Activated B cell treated with CpG ODN at 0.5 μM for 24 hours (primary cell): ENCODE measurements around the gene PLD2. TPM values are rescaled to one million over a fixed set of nuclear protein-coding genes. Genes with fewer than 3 reads are reported as not detected.

Experiments used
- ATAC-seq: fragments of 200-7000 bp; cut with Tn5 transposase; one replicate; pipeline ENCODE4 v1.10.0; 2021; ENCODE audit warnings: low read depth, mild to moderate bottlenecking, moderate library complexity
- CTCF ChIA-PET: fragments of 350-600 bp; sonication (Branson Sonifier 250); formaldehyde crosslinking; loops from one replicate; lab custom pipeline; 2021; ENCODE audit warnings: antibody characterized with exemption; lab: Charles Lee
- POLR2A ChIA-PET: fragments of 350-600 bp; sonication (Branson Sonifier 250); formaldehyde crosslinking; loops from one replicate; lab custom pipeline; 2021; ENCODE audit warnings: antibody characterized with exemption; lab: Charles Lee
- DNase-seq: peaks from one replicate; pipeline ENCODE4 v3.0.0; 2022
- H3K27ac Mint-ChIP-seq: one replicate; pipeline ENCODE4 v1.8.0; 2020; ENCODE audit warnings: mixed read lengths
- H3K27me3 Mint-ChIP-seq: one replicate; pipeline ENCODE4 v1.8.0; 2021; ENCODE audit warnings: mixed read lengths
- H3K36me3 Mint-ChIP-seq: one replicate; pipeline ENCODE4 v1.8.0; 2021; ENCODE audit warnings: low read depth, mixed read lengths
- H3K4me1 Mint-ChIP-seq: one replicate; pipeline ENCODE4 v1.8.0; 2021; ENCODE audit warnings: mixed read lengths
- H3K4me3 Mint-ChIP-seq: one replicate; pipeline ENCODE4 v1.8.0; 2020; ENCODE audit warnings: mild to moderate bottlenecking, mixed read lengths
- H3K9me3 Mint-ChIP-seq: one replicate; pipeline ENCODE4 v1.8.0; 2020; ENCODE audit warnings: mixed read lengths
- intact Hi-C: fragments of 100-400 bp; cut with micrococcal nuclease; formaldehyde crosslinking; loops from one replicate; pipeline ENCODE4 v1.15.1; 2024
- total RNA-seq: library from RNA; stranded (reverse); gene quantifications from 2 replicates; pipeline ENCODE4 v1.2.3, GENCODE V29; 2022
- TF ChIP-seq, protein P1 (sequence below): fragments of 200-600 bp; IDR thresholded peaks from one replicate; pipeline ENCODE4 v1.8.0; 2022; ENCODE audit warnings: antibody characterized with exemption, mild to moderate bottlenecking

Gene PLD2
- total RNA-seq, 1 donor from 2014 or later, result 54.3 TPM

DNA sequence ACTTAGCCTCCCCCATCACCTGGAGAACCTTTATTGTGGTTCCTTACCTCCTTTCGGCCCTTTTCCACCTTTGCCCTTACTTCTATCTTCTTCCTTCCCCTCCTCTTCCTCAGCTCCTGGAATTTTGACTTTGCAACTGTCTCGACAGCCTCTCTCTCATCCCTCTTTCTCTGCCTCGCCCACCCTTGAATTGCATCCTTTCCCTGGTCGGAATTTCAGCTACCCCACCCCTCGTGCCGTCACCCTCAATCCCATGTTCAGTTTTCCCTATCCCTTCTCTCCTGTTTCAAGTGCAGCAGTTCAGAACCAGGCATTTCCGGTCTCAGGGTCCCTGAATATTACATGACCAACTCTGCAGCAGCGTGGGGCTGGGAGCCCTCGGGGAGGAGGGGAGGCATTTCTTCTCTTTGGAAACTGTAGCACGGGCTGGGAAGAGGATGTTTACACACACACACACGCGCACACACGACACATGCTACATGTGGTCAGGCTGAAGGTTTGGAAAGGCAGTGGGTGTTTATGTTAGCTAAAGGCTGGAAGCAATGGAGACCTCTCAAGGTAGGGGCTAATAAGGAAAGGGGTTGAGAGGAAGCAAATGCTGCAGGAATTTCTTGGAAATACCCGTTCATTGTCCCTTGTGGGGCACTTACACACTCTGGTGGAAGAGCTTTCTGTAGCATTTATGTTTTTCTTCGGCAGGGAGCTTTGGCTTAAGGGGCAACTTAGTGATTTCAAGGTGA is 27.2 kb downstream of the PLD2 start:
- H3K9me3 Mint-ChIP-seq, result no peaks in the 10 kb centered on the region
- H3K4me3 Mint-ChIP-seq, result peak overlapping the region; percentile 91
- peaks cover 13% of the 10 kb centered on the region for H3K36me3 Mint-ChIP-seq
- CTCF ChIA-PET, result no interaction called here
- peak overlapping the region; percentile 83 for H3K27ac Mint-ChIP-seq
- no peak for DNase-seq
- ATAC-seq, result no peak
- intact Hi-C loops, result loop anchor here (1.0 kb wide), 5 partner anchors 38 to 691 kb away; partner anchors contain the start of genes ARRB2, CYB5D2, MED11 and PSMB6
- POLR2A ChIA-PET, result interaction anchor here (0.5 to 1.9 kb wide), 5 partner anchors 27 to 480 kb away, joined by 3 to 4 read pairs (median 3); partner anchors contain the start of genes PLD2 and PSMB6
- TF ChIP-seq, protein P1, sequence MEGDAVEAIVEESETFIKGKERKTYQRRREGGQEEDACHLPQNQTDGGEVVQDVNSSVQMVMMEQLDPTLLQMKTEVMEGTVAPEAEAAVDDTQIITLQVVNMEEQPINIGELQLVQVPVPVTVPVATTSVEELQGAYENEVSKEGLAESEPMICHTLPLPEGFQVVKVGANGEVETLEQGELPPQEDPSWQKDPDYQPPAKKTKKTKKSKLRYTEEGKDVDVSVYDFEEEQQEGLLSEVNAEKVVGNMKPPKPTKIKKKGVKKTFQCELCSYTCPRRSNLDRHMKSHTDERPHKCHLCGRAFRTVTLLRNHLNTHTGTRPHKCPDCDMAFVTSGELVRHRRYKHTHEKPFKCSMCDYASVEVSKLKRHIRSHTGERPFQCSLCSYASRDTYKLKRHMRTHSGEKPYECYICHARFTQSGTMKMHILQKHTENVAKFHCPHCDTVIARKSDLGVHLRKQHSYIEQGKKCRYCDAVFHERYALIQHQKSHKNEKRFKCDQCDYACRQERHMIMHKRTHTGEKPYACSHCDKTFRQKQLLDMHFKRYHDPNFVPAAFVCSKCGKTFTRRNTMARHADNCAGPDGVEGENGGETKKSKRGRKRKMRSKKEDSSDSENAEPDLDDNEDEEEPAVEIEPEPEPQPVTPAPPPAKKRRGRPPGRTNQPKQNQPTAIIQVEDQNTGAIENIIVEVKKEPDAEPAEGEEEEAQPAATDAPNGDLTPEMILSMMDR, result no peak
- peaks cover 34% of the 10 kb centered on the region for H3K4me1 Mint-ChIP-seq
- H3K27me3 Mint-ChIP-seq, result no peaks in the 10 kb centered on the region

DNA sequence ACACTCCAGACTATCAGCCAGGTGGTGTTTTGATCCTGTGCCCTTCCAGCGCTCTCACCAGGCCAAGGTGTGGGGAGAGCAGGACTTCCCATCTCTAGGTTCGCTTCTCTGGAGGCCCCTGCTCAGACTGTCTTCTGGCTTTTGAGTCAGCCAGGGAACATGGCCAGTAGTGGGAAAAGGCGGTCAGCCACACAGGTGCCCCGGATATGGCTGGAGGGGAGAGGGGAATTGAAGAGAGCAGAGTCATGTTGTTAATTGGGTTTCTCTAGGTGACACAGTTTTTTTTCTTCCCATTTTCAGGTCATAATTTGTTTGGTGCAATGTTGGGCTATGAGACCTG is 27.7 kb downstream of the PLD2 start:
- H3K27ac Mint-ChIP-seq, result peak overlapping the region; percentile 83
- H3K36me3 Mint-ChIP-seq, result peaks cover 15% of the 10 kb centered on the region
- POLR2A ChIA-PET, result interaction anchor here (1.0 kb wide), 1 partner anchor 28 kb away, joined by 3 read pairs; the partner anchor contains the start of gene PLD2
- H3K9me3 Mint-ChIP-seq, result no peaks in the 10 kb centered on the region
- TF ChIP-seq, protein P1, result no peak
- H3K27me3 Mint-ChIP-seq, result no peaks in the 10 kb centered on the region
- CTCF ChIA-PET, result no interaction called here
- peaks cover 36% of the 10 kb centered on the region for H3K4me1 Mint-ChIP-seq
- peak overlapping the region; percentile 91 for H3K4me3 Mint-ChIP-seq
- intact Hi-C loops, result no loop called here
- DNase-seq (no peak), ATAC-seq (no peak)

DNA sequence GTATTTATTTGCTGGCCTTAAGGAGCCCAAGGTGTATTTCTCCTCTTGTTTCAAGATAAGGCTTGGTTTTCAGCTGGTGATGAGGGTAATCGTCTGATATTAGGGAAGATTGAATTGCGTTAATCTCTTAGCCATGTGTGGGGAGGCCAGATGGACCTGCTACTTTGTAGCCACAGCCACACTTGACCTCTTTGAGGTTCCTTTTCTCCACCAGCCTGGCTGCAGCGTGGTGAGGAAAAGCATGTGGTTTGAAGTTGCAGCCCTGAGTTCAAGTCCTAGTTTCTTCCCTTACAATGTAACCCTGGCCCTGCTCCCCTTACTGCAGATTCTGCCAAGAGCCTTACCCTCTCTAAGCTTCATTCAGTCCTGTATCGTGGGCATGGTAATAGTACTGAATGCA is 29.3 kb downstream of the PLD2 start:
- Mint-ChIP-seq H3K36me3 (peaks cover 15% of the 10 kb centered on the region), H3K4me3 (peak overlapping the region; percentile 15), H3K27me3 (no peaks in the 10 kb centered on the region), H3K4me1 (peaks cover 45% of the 10 kb centered on the region), H3K9me3 (no peaks in the 10 kb centered on the region), H3K27ac (peak overlapping the region; percentile 6)
- CTCF ChIA-PET, result no interaction called here
- no peak for DNase-seq
- ATAC-seq, result no peak
- POLR2A ChIA-PET, result no interaction called here
- TF ChIP-seq, protein P1, result no peak
- intact Hi-C loops, result no loop called here

DNA sequence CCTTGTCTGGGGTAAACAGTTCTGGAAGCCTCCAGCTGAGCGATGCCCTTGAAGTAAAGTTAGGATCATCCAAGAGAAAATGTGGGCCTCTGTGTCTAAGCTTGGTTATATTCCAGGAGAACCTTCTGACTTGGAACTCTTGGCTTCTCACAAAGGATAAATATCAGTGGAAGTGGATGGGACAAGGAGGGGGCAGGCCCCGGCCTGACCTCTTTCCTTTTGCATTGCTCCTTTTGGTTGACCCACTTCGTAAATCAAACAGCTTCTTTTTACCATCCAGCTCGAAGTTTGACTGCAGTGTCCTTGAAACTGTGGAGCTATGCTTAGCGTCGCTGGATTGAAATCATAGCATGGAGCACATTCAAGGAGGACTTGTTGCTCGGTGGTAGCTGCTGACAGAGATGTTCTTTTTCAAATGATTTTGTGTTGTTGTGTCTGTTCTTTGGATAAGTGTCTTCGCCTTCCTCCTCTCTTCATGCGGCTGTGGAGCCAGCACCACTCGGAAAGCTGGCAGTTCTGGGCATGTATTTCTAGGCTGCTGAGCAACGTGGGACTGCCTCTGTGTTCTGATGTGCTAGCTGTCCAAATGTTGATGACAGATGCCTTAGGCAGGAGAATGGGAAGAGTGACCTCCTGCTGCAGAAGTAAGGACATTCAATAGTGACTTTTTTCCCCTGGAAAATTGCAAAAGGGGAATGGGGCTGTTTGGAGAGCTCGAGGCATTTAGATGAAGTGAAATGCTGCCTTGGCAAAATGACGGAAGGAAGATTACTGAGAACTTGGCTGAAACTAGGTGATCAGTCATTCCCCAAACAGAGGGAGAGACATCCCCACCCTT is 30.7 kb downstream of the PLD2 start:
- ChIA-PET CTCF (no interaction called here), POLR2A (no interaction called here)
- no peak overlapping the region for H3K27ac Mint-ChIP-seq
- no peak for ATAC-seq
- H3K4me3 Mint-ChIP-seq, result no peak overlapping the region
- H3K27me3 Mint-ChIP-seq, result no peaks in the 10 kb centered on the region
- DNase-seq, result no peak
- TF ChIP-seq, protein P1, result no peak
- intact Hi-C loops, result no loop called here
- peaks cover 15% of the 10 kb centered on the region for H3K36me3 Mint-ChIP-seq
- H3K4me1 Mint-ChIP-seq, result peaks cover 49% of the 10 kb centered on the region
- no peaks in the 10 kb centered on the region for H3K9me3 Mint-ChIP-seq

DNA sequence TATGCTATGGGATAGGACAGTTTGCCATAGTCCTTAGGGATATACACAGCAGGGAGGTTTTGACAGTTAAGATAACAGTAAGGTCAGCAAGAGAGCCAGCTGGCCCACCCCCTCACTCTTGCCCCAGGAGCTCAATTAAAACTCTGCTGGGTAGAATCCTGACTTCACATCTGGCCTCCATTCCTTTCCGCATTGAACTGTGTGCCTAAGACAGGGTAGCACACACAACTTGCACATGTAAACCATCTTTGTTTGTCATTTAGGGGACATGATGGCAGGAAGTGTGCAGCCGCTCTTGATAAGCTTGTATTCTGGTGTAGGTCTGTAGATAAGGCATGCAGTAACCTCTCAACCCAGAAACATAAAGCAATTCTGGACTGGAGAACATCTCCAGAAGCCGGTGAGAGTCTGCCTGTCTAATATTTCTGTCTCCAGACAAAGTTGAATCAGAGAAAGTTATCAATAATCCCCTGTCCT is 31.4 kb downstream of the PLD2 start:
- no peak overlapping the region for H3K27ac Mint-ChIP-seq
- intact Hi-C loops, result no loop called here

More for the DNA sequence above, 31.4 kb downstream of the PLD2 start:
- ChIA-PET POLR2A (no interaction called here), CTCF (no interaction called here)
- TF ChIP-seq, protein P1, result no peak
- no peak for DNase-seq
- Mint-ChIP-seq H3K4me3 (no peak overlapping the region), H3K27me3 (no peaks in the 10 kb centered on the region), H3K4me1 (peaks cover 52% of the 10 kb centered on the region), H3K9me3 (no peaks in the 10 kb centered on the region), H3K36me3 (peaks cover 14% of the 10 kb centered on the region)
- no peak for ATAC-seq
